GM23338 (cell line): ENCODE results near the gene RTN3. TPM values are rescaled to one million over a fixed set of nuclear protein-coding genes. Genes with fewer than 3 reads are reported as not detected.

ENCODE experiments used
- ATAC-seq: fragments of 200-7000 bp; cut with Tn5 transposase; 3 replicates; pipeline ENCODE4 v1.9.1; 2020
- DNase-seq: peaks from one replicate; pipeline ENCODE4 v3.0.0-alpha.2; 2015; ENCODE audit warnings: low spot score
- H2AFZ ChIP-seq: fragments of 200-600 bp; sonication (generic); 2 replicates; pipeline ENCODE4 v1.8.0; 2016; ENCODE audit warnings: antibody characterized with exemption, mild to moderate bottlenecking, moderate library complexity
- H3F3A ChIP-seq: fragments of 200-600 bp; sonication (generic); replicated peaks from 2 replicates; pipeline ENCODE4 v1.8.0; 2017; ENCODE audit warnings: antibody characterized with exemption, mixed run types, low read depth
- H3K27ac ChIP-seq: fragments of 200-600 bp; sonication (generic); 2 replicates; pipeline ENCODE4 v1.6.1; 2016; ENCODE audit warnings: low read depth
- H3K27me3 ChIP-seq: fragments of 200-600 bp; sonication (generic); 2 replicates; pipeline ENCODE4 v1.8.0; 2016; ENCODE audit warnings: mild to moderate bottlenecking, mixed run types, moderate library complexity; ENCODE audit not compliant: insufficient read depth
- H3K36me3 ChIP-seq: fragments of 200-600 bp; sonication (generic); 2 replicates; pipeline ENCODE4 v1.8.0; 2016; ENCODE audit warnings: mild to moderate bottlenecking; ENCODE audit not compliant: insufficient read depth
- H3K4me1 ChIP-seq: fragments of 200-600 bp; sonication (generic); 2 replicates; pipeline ENCODE4 v1.8.0; 2016; ENCODE audit warnings: mild to moderate bottlenecking, moderate library complexity; ENCODE audit not compliant: insufficient read depth
- H3K4me2 ChIP-seq: fragments of 200-600 bp; sonication (generic); 2 replicates; pipeline ENCODE4 v1.7.1; 2017; ENCODE audit warnings: mixed run types
- H3K4me3 ChIP-seq: fragments of 200-600 bp; sonication (generic); 2 replicates; pipeline ENCODE4 v1.6.1; 2016; ENCODE audit warnings: mixed run types
- H3K79me2 ChIP-seq: fragments of 200-600 bp; sonication (generic); replicated peaks from 2 replicates; pipeline ENCODE4 v1.8.0; 2017; ENCODE audit warnings: mild to moderate bottlenecking; ENCODE audit not compliant: insufficient read depth
- H3K9me2 ChIP-seq: fragments of 200-600 bp; sonication (generic); 2 replicates; pipeline ENCODE4 v1.8.0; 2017; ENCODE audit not compliant: insufficient read depth
- H4K20me1 ChIP-seq: fragments of 200-600 bp; sonication (generic); replicated peaks from 2 replicates; pipeline ENCODE4 v1.8.0; 2017; ENCODE audit warnings: mild to moderate bottlenecking; ENCODE audit not compliant: insufficient read depth
- H3K27ac Mint-ChIP-seq: 2 replicates; pipeline ENCODE4 v1.8.0; 2020; ENCODE audit warnings: inconsistent platforms, mild to moderate bottlenecking, moderate library complexity, mixed read lengths
- H3K27me3 Mint-ChIP-seq: 3 replicates; pipeline ENCODE4 v1.8.0; 2022; ENCODE audit warnings: low read depth, mild to moderate bottlenecking, moderate library complexity, mixed read lengths, inconsistent platforms; ENCODE audit not compliant: insufficient read depth, poor library complexity
- H3K36me3 Mint-ChIP-seq: 3 replicates; pipeline ENCODE4 v1.8.0; 2021; ENCODE audit warnings: low read depth, mild to moderate bottlenecking, inconsistent platforms, moderate library complexity, mixed read lengths
- H3K4me1 Mint-ChIP-seq: 3 replicates; pipeline ENCODE4 v1.8.0; 2020; ENCODE audit warnings: mild to moderate bottlenecking, inconsistent platforms, mixed read lengths
- H3K4me3 Mint-ChIP-seq: 3 replicates; pipeline ENCODE4 v1.8.0; 2021; ENCODE audit warnings: moderate library complexity, mild to moderate bottlenecking, inconsistent platforms, mixed read lengths
- H3K9me3 Mint-ChIP-seq: 3 replicates; pipeline ENCODE4 v1.8.0; 2020; ENCODE audit warnings: moderate library complexity, mild to moderate bottlenecking, inconsistent platforms, mixed read lengths
- JUNB ChIP-seq: IDR thresholded peaks from one replicate; pipeline ENCODE4 v1.6.1; 2016; ENCODE audit warnings: antibody characterized with exemption; ENCODE audit not compliant: unreplicated experiment
- STAT1 ChIP-seq: IDR thresholded peaks from one replicate; pipeline ENCODE4 v1.6.1; 2016; ENCODE audit warnings: antibody characterized with exemption; ENCODE audit not compliant: unreplicated experiment
- ZNF114 ChIP-seq: fragments of 250-450 bp; sonication (Bioruptor Pico); IDR thresholded peaks from 2 replicates; pipeline ENCODE4 v1.5.0; 2020; ENCODE audit warnings: mild to moderate bottlenecking, moderate library complexity
- ZNF331 ChIP-seq: fragments of 250-450 bp; sonication (Bioruptor Pico); IDR thresholded peaks from 2 replicates; pipeline ENCODE4 v1.5.0; 2020; ENCODE audit warnings: low read depth, mild to moderate bottlenecking, moderate library complexity
- polyA plus RNA-seq: library from polyadenylated mRNA; unstranded; fragments of >200 nt; fragmentation: Nextera tagmentation; extraction: Ambion mirVana; gene quantifications from 2 replicates; pipeline ENCODE4 v1.2.1, GENCODE V29; 2016
- total RNA-seq: library from RNA; depleted of rRNA; stranded (reverse); fragments of >200 nt; shearing (Covaris generic); gene quantifications from 2 replicates; pipeline ENCODE4 v1.2.3, GENCODE V29; 2014
- TF ChIP-seq, protein P1 (sequence below), 2 experiments: fragments of 200-600 bp in 1 of 2; sonication (generic) in 1 of 2; conservative IDR thresholded peaks; 2 replicates each; pipeline versions ENCODE4 v1.5.1 to v1.6.1; 2016 to 2017; ENCODE audit warnings: antibody characterized with exemption in 2 of 2, low read depth in 2 of 2, mild to moderate bottlenecking in 2 of 2, moderate library complexity in 1 of 2
- TF ChIP-seq, protein P2 (sequence below): IDR thresholded peaks from one replicate; pipeline ENCODE4 v1.6.1; 2018; ENCODE audit warnings: antibody characterized with exemption; ENCODE audit not compliant: unreplicated experiment

Gene RTN3
- total and polyA plus RNA-seq, 2 experiments from 2014 or later = 138 to 162 TPM

DNA sequence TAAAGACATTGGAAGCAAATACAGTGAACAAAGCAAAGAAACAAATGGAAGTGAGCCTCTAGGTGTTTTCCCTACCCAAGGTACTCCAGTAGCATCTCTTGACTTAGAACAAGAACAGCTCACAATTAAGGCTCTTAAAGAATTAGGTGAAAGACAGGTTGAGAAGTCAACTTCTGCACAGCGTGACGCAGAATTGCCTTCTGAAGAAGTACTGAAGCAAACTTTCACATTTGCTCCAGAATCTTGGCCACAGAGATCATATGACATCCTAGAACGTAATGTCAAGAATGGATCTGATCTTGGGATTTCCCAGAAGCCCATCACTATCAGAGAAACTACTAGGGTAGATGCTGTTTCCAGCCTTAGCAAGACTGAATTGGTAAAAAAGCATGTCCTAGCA is 39.3 kb downstream of the RTN3 start (continued):
- TF ChIP-seq, protein P1, sequence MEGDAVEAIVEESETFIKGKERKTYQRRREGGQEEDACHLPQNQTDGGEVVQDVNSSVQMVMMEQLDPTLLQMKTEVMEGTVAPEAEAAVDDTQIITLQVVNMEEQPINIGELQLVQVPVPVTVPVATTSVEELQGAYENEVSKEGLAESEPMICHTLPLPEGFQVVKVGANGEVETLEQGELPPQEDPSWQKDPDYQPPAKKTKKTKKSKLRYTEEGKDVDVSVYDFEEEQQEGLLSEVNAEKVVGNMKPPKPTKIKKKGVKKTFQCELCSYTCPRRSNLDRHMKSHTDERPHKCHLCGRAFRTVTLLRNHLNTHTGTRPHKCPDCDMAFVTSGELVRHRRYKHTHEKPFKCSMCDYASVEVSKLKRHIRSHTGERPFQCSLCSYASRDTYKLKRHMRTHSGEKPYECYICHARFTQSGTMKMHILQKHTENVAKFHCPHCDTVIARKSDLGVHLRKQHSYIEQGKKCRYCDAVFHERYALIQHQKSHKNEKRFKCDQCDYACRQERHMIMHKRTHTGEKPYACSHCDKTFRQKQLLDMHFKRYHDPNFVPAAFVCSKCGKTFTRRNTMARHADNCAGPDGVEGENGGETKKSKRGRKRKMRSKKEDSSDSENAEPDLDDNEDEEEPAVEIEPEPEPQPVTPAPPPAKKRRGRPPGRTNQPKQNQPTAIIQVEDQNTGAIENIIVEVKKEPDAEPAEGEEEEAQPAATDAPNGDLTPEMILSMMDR (conservative IDR thresholded peaks at IDR 0.05; ENCODE audit: low read depth in 2 of 2) = no peak
- TF ChIP-seq JUNB (no peak), STAT1 (no peak)
- TF ChIP-seq, protein P2, sequence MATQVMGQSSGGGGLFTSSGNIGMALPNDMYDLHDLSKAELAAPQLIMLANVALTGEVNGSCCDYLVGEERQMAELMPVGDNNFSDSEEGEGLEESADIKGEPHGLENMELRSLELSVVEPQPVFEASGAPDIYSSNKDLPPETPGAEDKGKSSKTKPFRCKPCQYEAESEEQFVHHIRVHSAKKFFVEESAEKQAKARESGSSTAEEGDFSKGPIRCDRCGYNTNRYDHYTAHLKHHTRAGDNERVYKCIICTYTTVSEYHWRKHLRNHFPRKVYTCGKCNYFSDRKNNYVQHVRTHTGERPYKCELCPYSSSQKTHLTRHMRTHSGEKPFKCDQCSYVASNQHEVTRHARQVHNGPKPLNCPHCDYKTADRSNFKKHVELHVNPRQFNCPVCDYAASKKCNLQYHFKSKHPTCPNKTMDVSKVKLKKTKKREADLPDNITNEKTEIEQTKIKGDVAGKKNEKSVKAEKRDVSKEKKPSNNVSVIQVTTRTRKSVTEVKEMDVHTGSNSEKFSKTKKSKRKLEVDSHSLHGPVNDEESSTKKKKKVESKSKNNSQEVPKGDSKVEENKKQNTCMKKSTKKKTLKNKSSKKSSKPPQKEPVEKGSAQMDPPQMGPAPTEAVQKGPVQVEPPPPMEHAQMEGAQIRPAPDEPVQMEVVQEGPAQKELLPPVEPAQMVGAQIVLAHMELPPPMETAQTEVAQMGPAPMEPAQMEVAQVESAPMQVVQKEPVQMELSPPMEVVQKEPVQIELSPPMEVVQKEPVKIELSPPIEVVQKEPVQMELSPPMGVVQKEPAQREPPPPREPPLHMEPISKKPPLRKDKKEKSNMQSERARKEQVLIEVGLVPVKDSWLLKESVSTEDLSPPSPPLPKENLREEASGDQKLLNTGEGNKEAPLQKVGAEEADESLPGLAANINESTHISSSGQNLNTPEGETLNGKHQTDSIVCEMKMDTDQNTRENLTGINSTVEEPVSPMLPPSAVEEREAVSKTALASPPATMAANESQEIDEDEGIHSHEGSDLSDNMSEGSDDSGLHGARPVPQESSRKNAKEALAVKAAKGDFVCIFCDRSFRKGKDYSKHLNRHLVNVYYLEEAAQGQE = no peak

DNA sequence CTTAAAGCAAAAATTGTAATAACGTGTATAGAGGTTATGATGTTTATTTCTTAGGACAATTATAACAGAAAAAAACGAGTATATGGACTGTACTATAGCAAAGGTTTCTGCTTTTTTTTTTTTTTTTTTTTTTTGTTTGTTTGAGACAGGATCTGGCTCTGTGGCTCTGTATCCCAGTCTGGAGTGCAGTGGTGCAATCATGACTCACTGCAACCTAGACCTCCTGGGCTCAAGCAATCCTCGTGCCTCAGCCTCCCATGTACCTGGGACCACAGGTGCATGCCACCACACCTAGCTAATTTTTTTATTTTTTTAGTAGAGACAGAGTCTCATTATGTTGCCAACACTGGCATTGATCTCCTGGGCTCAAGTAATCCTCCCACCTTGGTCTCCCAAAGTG is 48.0 kb downstream of the RTN3 start:
- peaks cover 55% of the 10 kb centered on the region for H3K79me2 ChIP-seq
- no peak overlapping the region for H3K4me3 Mint-ChIP-seq
- no peak for ATAC-seq
- TF ChIP-seq ZNF331 (CRISPR knock-in tag) (no peak), ZNF114 (no peak), JUNB (no peak)
- H3F3A ChIP-seq = no peaks in the 10 kb centered on the region
- H3K36me3 Mint-ChIP-seq = no peaks in the 10 kb centered on the region
- H3K4me1 Mint-ChIP-seq = peaks cover 5% of the 10 kb centered on the region; the same call in 1 of the 3 replicates
- H3K27ac ChIP-seq = no peak overlapping the region
- H3K36me3 ChIP-seq = no peaks in the 10 kb centered on the region
- no peak overlapping the region for H3K4me3 ChIP-seq
- no peaks in the 10 kb centered on the region for H3K9me3 Mint-ChIP-seq
- H3K4me1 ChIP-seq = 0 out of 2 replicates have a peak, but pooled peaks cover 5% of the 10 kb centered on the region
- no peaks in the 10 kb centered on the region for H3K9me2 ChIP-seq
- peaks cover 5% of the 10 kb centered on the region for H3K27me3 Mint-ChIP-seq
- no peak overlapping the region for H3K27ac Mint-ChIP-seq
- DNase-seq = no peak
- no peak overlapping the region for H3K4me2 ChIP-seq
- H3K27me3 ChIP-seq = no peaks in the 10 kb centered on the region
- no peak overlapping the region for H2AFZ ChIP-seq
- H4K20me1 ChIP-seq = peaks cover 28% of the 10 kb centered on the region

DNA sequence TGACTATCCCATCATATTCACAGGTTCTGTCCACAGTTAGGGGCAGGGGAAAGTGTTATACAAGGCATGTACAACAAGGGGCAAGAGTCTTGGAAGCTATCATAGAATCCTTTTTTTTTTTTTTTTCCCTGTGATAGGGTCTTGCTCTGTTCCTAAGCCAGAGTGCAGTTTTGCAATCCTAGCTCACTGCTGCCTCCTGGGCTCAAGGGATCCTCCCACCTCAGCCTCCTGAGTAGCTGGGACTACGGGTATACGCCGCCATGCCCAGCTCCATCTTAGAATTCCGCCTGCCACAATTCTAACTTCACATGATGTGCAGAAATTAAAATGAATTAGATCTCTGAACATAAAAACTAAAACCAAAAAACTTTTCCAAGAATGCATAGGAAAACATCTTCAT is 55.6 kb downstream of the RTN3 start:
- Histone ChIP-seq H4K20me1 (peaks cover 28% of the 10 kb centered on the region), H3K4me1 (no peaks in the 10 kb centered on the region), H3K27me3 (no peaks in the 10 kb centered on the region), H3K79me2 (peaks cover 43% of the 10 kb centered on the region), H3K36me3 (no peaks in the 10 kb centered on the region), H3K4me3 (no peak overlapping the region), H2AFZ (no peak overlapping the region), H3K27ac (no peak overlapping the region), H3F3A (no peaks in the 10 kb centered on the region; the same call in 1 of the 2 replicates), H3K9me2 (no peaks in the 10 kb centered on the region), H3K4me2 (no peak overlapping the region)
- H3K27me3 Mint-ChIP-seq = peaks cover under 1% of the 10 kb centered on the region
- no peak overlapping the region for H3K4me3 Mint-ChIP-seq
- H3K4me1 Mint-ChIP-seq = peaks cover 2% of the 10 kb centered on the region; the same call in 2 of the 3 replicates
- ATAC-seq (no peak; the same call in 2 of the 3 replicates), DNase-seq (no peak)
- TF ChIP-seq, protein P1 (conservative IDR thresholded peaks at IDR 0.05; ENCODE audit: low read depth in 2 of 2) = peak in 1 of 2 experiments; percentile 21; a peak in 1 of 4 replicates
- TF ChIP-seq, protein P2 = no peak
- no peaks in the 10 kb centered on the region for H3K9me3 Mint-ChIP-seq
- H3K27ac Mint-ChIP-seq = no peak overlapping the region
- H3K36me3 Mint-ChIP-seq = no peaks in the 10 kb centered on the region; the same call in 2 of the 3 replicates
